NCI-H1092 (cell line): Measurements from ENCODE around the gene ARID5B.
A peak's percentile ranks its signal among the peaks of the same experiment; 100 is the strongest.

Experiments
- DNase-seq: peaks from one replicate; lab custom pipeline; 2025; lab: John Stamatoyannopoulos, UW

ARID5B gene

GRCh38 chr10:62077330-62078015 lies 176.0 kb downstream of the ARID5B start:
- DNase-seq: no peak

DNA sequence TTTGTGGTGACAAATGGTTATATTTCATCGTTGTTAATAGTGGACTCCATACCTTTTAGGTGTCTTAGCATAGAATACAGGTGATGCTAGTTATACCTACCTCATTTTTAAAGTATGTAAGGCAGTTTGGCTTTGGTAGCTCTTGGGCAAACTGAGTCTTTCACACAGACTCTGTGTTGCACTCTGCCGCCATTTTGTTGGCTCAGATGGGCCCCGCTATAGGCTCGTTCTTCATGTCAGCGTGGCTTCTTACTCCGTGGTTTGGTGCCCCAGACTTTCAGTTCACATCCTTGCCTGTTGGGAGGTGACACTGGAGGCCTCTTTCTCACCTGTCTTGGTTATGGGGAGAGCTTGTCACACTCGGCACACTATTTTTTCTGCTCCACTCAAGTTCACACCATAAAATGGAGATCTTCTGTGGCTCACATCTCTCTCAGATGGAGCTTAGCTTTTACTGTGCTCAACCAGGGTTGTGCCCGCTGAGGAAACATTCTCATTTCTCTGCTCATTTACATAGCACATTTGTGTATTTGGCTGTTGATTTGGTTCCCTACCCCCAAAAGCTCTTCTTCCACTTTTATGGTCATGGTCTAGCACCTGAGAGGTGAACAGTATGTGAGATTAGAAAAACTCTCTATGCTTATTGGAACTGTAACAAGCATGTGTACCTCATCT lies 178.5 kb downstream of the ARID5B start:
- DNase-seq: no peak

GRCh38 chr10:62080905-62081304 lies 179.4 kb downstream of the ARID5B start:
- DNase-seq: no peak

DNA sequence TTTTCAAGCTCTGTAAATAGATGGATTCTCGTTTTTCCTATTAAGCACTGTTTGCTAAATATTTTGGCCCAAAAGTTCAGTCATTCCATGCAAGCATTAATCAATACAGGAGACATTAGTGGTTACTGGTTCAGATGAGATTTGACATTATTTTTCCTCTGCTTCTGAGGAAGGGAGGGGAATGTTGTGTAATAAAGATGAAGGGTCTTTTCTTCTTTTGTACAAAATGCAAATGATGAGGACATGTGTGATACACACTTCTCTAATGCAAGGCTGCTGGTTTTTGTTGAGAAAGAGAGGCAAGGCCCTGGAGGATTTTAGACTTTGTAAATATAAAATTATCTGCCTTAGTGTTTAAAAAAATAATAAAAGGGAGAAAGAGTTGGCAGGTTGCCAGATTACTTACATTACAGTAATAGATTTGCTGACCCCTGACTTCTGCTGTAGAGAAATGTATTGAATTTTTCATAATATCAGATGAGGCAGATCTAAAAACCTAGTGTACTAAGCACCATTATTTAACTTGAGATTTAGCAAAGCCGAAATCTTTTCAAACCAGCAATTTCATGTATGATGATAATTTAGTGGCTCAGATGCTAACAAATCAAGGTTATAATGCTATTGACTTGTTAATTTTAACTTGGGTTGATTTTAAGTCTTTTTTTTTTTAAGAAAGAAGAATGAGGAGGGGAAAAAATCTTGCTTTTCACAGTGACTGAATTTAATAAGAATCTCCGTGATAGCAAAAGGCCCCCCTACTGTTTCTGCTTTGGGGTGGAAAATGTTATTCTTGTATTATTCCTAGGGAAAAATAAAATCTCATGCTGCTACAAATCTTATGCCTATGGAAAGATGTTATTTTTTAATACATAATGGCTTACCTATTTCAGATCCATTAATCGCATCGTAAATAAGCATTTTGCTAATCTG lies 180.1 kb downstream of the ARID5B start:
- no peak for DNase-seq

DNA sequence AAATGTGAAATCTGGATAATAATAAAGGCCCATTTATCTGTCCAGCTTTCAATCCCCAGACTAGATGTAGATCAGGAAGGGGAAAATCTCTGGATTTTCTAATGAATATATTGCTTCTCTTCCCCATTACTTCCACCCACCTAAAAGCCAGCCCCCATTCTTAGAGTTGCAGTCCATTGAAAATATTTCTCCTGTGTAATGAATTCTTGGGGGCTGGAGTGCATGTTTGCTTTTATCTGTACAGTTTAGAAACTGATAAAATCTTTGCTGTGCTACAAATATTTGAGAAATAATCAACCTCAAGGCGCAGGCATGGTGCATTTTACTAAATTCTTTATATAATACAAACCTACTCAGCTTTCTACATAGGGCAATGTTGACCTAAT lies 180.8 kb downstream of the ARID5B start:
- DNase-seq: no peak

DNA sequence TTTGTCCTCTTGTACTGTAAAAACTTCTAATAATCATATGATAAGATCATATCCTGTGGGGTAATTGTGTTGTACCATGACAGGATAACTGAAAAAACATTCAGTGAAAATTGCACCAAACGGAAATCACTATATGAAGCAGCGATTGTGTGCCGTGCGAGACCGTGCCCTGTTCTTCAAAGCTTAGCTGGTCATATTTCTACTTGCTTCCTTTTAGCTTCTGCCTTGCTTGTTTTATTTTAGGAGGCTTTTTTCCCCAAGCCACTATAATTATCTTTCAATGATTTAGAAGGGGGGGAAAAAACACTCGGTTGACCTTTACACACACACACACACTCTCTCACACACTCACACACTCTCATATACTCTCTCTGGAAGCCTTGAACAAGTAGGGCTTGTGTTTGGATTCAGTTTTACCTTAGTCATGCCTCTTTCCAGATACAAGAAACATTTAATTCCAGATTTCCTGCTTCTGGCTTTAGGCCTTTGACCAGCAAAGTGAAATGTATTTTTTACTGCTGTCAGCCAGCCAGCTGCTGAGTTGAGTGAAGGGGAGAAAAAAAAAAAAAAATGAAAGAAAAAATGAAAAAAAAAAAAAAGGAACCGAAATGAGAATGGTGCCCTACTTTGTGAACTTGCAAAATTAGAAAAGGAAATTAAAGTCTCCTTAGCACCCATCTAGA lies 181.4 kb downstream of the ARID5B start:
- no peak for DNase-seq

- DNase-seq: peak; percentile 42
Measured at GRCh38 chr10:62083412-62084267, 182.1 kb downstream of the ARID5B start.

- DNase-seq: no peak
Measured at GRCh38 chr10:62084451-62084850, 183.0 kb downstream of the ARID5B start.

DNA sequence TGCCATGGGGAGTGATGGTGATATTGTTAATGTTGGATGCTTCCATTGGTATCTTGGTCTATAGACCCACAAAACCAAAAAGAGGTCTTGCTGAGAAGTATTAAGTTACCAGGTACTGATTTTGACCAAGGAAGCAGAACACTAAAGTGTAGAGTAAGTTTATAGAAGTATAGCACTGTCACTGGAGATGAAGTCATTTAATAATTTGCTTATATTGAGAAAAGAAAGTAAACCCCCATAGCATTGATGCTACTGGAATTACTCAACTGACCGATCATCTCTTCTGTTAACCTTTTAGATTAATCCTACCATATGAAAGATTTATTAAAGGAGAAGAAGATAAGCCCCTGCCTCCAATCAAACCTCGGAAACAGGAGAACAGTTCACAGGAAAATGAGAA lies 183.9 kb downstream of the ARID5B start:
- no peak for DNase-seq

- no peak for DNase-seq
Measured at GRCh38 chr10:62085821-62086220, 184.3 kb downstream of the ARID5B start.

DNA sequence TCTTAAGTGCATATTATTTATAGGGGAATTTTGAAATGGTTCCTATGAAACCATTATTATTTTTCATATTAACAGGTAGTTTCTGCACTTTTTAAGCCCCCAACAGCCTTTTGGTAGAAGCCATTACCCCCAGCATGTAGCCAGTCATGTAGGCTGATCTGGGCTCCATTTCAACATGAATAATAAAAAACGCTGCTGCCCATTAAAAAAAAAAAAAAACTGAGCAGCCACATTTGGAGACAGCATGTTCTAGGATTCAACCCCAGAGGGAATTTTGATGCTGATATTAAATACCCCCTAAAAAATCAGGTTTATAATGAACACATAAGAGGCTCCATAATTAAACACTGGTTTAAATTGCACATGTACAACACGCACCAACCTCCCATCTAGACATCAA lies 185.8 kb downstream of the ARID5B start:
- DNase-seq: no peak

- DNase-seq: no peak
Measured at GRCh38 chr10:62088786-62089185, 187.3 kb downstream of the ARID5B start.

GRCh38 chr10:62092301-62093030 lies 191.0 kb downstream of the ARID5B start:
- DNase-seq: no peak

GRCh38 chr10:62093863-62094291 lies 192.4 kb downstream of the ARID5B start:
- DNase-seq: no peak

- DNase-seq: no peak
Measured at GRCh38 chr10:62095181-62096122, 194.0 kb downstream of the ARID5B start.

- DNase-seq: no peak
Measured at GRCh38 chr10:62096256-62096933, 194.9 kb downstream of the ARID5B start.

DNA sequence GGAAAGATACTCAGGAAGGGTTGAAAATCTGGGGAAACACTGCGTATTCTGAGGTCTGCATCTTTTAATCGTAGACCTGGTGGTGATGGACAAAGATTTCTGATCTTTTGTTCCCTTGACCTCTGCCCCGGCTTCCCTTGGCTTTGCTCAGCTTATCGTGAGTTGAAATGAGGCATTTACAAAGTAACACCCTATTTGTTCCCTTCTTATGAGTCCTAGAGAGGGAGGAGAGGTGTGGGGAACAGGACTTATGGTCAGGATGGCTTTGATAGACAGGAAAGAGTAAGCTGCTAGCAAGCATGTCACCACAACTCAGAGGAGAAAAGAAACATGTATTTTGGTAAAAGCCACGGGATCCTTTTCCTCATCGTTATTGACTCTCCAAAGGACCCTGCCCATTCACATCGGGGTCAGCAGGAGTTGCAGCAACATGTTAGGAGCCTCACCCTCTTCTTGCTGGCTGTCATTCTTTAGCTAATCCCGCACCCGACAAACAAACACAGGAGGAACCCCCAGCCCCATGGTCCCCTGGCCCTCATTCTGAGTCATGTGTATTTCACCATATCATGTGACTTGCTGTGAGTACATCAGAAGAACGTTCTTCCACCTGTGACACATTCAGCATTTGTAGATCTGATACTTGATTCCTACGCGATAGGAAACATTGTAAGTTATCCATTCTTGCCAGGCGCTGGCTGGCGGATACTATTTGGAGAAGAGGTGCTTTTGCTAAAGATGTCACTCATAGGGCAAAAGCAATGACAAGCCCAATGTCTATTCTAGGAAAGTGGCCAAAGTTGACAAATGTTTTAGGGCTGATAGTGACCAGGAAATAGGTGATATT lies 197.0 kb downstream of the ARID5B start:
- DNase-seq: no peak

DNA sequence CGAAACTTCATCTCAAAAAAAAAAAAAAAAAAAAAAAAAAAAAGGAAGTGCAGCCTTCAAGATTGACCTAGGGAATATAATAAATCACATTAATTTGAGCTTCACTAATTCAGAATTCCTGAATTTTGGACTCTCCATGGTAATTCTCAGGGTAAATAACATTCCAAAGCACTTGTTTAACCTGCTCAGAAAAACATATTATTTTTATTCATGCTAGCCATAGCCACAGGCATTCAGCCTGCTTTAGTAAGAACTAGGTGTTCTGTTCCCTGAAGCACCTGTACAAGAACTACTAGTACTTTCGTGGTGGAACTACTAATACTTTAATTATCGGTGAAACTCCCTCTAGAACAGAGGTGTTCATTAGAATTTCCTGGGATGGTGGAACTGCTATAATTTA lies 197.8 kb downstream of the ARID5B start:
- DNase-seq: no peak
